Retinal pigment epithelial cell (primary cell): ENCODE measurements around the gene S1PR1.
A peak's percentile ranks its signal among the peaks of the same experiment; 100 is the strongest.
"Not testable (repeated sequence)": the region's sequence is repeated elsewhere in the genome, so short reads cannot be mapped to it uniquely, and the experiment has no call there.

Experiments
- DNase-seq: peaks from one replicate; pipeline ENCODE4 v3.0.0-alpha.2; 2010; ENCODE audit warnings: low read depth
- H3K4me3 ChIP-seq: 2 replicates; pipeline ENCODE4 v1.5.1; 2011; ENCODE audit warnings: mild to moderate bottlenecking, low read length, control low read depth, moderate library complexity
- TF ChIP-seq, protein P1 (sequence below): conservative IDR thresholded peaks from 2 replicates; pipeline ENCODE4 v1.5.1; 2011; ENCODE audit warnings: low read depth, low read length, control low read depth, inconsistent platforms

The S1PR1 gene

GRCh38 chr1:101194746-101195145 lies 42.1 kb upstream of the S1PR1 start:
- TF ChIP-seq, protein P1, sequence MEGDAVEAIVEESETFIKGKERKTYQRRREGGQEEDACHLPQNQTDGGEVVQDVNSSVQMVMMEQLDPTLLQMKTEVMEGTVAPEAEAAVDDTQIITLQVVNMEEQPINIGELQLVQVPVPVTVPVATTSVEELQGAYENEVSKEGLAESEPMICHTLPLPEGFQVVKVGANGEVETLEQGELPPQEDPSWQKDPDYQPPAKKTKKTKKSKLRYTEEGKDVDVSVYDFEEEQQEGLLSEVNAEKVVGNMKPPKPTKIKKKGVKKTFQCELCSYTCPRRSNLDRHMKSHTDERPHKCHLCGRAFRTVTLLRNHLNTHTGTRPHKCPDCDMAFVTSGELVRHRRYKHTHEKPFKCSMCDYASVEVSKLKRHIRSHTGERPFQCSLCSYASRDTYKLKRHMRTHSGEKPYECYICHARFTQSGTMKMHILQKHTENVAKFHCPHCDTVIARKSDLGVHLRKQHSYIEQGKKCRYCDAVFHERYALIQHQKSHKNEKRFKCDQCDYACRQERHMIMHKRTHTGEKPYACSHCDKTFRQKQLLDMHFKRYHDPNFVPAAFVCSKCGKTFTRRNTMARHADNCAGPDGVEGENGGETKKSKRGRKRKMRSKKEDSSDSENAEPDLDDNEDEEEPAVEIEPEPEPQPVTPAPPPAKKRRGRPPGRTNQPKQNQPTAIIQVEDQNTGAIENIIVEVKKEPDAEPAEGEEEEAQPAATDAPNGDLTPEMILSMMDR: no peak
- DNase-seq: no peak
- no peak overlapping the region for H3K4me3 ChIP-seq

GRCh38 chr1:101196668-101197067 lies 40.2 kb upstream of the S1PR1 start:
- TF ChIP-seq, protein P1: no peak
- no peak for DNase-seq
- H3K4me3 ChIP-seq: no peak overlapping the region

DNA sequence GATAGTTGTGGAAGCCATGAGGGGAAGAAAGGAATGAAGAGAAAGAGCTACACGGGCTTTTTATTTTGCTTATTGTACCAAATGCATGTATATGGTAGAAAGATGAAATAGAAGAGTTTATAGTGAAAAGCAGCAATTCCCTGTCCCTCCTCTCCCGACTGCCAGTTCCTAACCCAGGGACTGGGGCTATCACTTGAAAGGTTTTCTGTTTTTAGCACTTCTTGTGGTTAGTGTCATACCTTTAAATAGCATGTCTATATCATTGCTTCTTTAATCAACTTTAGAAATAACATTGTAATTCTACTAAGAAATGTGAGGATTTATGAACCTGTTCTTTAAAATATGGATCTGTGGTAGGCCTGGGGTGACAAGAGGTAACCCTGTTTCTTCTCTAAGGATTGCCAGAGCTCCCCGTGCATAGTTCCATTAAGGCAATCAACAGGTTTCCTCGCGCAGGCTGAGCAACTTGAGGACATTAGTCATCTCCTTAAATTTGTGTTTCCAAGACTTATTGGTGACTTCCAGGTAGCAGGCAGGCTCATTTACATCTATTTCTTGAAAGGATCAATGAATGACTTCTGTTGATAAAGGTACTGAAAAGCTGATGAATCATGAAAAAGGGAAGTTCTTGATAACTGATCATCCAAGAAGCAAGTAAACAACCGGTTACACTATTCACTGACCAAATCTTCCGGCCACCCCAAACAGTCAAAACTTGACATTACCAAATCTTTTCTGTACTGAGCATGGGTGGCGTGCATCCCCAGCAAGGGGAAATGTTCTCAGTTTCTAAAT lies 37.8 kb upstream of the S1PR1 start:
- H3K4me3 ChIP-seq: no peak overlapping the region
- DNase-seq: no peak
- TF ChIP-seq, protein P1: no peak

GRCh38 chr1:101199637-101199982 lies 37.2 kb upstream of the S1PR1 start:
- H3K4me3 ChIP-seq: no peak overlapping the region
- DNase-seq: no peak
- TF ChIP-seq, protein P1: no peak

DNA sequence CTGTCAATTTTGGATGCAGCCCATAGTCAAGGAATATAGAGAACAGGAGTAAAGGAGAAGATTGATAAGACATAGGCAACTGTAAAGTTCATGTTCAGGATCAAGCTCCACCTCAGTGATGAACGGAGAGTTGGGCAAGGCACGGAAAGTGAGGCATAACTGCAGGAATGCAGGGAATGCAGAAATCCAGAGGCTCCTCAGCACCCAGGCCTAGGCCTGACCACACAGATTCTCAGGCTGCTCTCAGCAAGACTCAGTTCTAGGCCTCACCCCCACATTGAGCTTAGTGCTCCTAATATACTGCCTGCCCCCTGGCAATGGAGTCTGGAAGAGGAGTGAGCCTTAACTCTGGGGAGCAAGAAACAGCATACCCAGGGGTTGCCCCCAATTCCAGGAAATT lies 36.3 kb upstream of the S1PR1 start:
- H3K4me3 ChIP-seq: no peak overlapping the region
- TF ChIP-seq, protein P1: no peak
- peak; percentile 80 for DNase-seq

GRCh38 chr1:101203820-101204540 lies 32.8 kb upstream of the S1PR1 start:
- DNase-seq: peak; percentile 97
- TF ChIP-seq, protein P1: no peak
- no peak overlapping the region for H3K4me3 ChIP-seq

DNA sequence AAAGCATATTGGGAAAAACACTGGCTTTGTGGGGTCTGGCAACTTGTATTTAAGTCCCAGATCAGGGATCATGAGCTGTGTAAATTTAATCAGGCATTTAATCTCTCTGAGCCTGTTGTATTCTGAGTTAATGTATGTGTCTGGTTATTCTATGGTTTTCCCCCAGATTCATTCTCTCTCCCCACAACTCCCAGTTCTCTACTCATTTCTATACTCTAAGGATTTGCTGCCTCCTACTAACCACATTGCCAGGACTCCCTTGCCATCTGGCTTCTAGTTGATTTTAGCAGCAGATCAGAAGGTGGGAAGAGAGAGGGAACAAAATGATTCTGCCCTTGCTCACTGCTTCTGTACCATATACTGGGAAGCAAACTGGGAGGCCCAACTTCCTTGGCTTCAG lies 31.4 kb upstream of the S1PR1 start:
- no peak overlapping the region for H3K4me3 ChIP-seq
- TF ChIP-seq, protein P1: no peak
- no peak for DNase-seq

GRCh38 chr1:101206139-101206538 lies 30.7 kb upstream of the S1PR1 start:
- not testable (repeated sequence) for DNase-seq

DNA sequence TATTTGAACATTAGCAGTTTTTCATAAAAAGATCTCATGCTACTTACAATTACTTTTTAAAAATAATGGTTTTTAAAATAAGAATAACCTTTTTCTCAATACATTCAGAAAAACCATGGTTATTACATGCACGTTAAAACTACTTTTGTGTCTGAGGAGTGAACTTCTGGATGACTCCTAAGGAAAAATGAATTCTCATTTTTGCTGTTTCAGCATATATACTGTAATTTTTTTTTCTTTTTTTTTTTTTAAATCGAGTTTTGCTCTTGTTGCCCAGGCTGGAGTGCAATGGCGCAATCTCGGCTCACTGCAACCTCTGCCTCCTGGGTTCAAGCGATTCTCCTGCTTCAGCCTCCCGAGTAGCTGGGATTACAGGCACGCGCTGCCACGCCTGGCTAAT lies 29.5 kb upstream of the S1PR1 start:
- H3K4me3 ChIP-seq, DNase-seq: not testable (repeated sequence)

More at GRCh38 chr1:101206139-101206538, 30.7 kb upstream of the S1PR1 start:
- H3K4me3 ChIP-seq: not testable (repeated sequence)
